Measurements from ENCODE around the gene OR10H2. TPM values are rescaled to one million over a fixed set of nuclear protein-coding genes. Genes with fewer than 3 reads are reported as not detected.

Gene OR10H2, protein sequence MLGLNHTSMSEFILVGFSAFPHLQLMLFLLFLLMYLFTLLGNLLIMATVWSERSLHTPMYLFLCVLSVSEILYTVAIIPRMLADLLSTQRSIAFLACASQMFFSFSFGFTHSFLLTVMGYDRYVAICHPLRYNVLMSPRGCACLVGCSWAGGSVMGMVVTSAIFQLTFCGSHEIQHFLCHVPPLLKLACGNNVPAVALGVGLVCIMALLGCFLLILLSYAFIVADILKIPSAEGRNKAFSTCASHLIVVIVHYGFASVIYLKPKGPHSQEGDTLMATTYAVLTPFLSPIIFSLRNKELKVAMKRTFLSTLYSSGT
- polyA plus RNA-seq = not detected in 2 replicates

DNA sequence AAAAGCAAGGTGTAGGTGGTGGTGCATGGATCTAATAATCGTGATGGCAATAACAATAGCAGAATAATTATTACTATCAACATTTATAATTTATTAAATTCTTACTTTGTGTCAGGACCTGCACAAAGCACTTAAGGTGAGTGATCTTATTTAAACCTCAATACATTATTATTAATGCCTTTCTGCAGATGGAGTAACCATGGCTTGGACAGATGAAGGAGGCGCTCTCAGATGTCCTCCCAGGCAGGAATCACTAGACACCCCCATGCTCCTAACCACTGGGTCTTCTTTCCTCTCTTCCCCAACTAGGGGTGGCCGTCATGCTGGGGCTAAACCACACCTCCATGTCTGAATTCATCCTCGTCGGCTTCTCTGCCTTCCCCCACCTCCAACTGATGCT is at the start of gene OR10H2:
OR10H2 (plus strand) TSS at position 301 of the 400 bp plus-strand sequence; CDS start at position 321, 20 bp downstream.

DNA sequence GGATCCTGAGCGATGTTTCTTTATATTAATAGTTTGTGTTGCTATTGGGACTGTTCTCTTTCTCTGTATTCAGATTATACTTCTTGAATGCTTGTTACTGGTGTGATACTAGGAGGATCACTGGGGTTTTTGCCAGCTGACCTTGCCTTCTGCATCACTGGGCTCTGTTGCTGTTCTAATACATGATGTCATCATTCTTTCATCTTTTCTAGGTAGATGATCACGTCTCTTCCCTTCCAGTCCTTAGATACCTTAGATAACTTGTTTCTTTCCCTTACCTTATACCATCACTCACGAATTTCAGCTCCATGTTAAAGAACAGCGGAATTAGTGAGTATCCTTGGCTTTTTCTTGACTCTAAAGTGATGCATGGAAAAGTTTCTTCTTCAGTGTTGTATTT is 9.9 kb downstream of the OR10H2 start, which contains the start of gene OR10H3:
OR10H3 (plus strand) TSS at position 264 of the 400 bp plus-strand sequence. CDS start 3,408 bp downstream, outside the sequence.

Other genes starting within 250 kb of the OR10H2 start
- not detected in 2 replicates for gene PGLYRP2, start 248.5 kb upstream of the OR10H2 start, polyA plus RNA-seq
- gene CYP4F22, start 219.5 kb upstream of the OR10H2 start, polyA plus RNA-seq = not detected in 2 replicates
- gene CYP4F8, start 112.8 kb upstream of the OR10H2 start, polyA plus RNA-seq = not detected in 2 replicates
- gene CYP4F3, start 87.1 kb upstream of the OR10H2 start, polyA plus RNA-seq = 0.15 TPM in 1 of 2 replicates, not detected in the other
- not detected in 2 replicates for gene CYP4F12, start 54.9 kb upstream of the OR10H2 start, polyA plus RNA-seq
- not detected in 2 replicates for gene OR10H3, start 10.0 kb downstream of the OR10H2 start, polyA plus RNA-seq
- not detected in 2 replicates for gene OR10H5, start 59.6 kb downstream of the OR10H2 start, polyA plus RNA-seq
- not detected in 2 replicates for gene OR10H1, start 87.6 kb downstream of the OR10H2 start, polyA plus RNA-seq
- gene CYP4F2, start 170.1 kb downstream of the OR10H2 start, polyA plus RNA-seq = not detected in 2 replicates
- gene CYP4F11, start 206.5 kb downstream of the OR10H2 start, polyA plus RNA-seq = 0.89 and 1.3 TPM in 2 replicates
- not detected in 2 replicates for gene OR10H4, start 221.0 kb downstream of the OR10H2 start, polyA plus RNA-seq

Data from Purkinje cell (primary cell).